SK-N-MC (cell line): ENCODE measurements around the gene PTGER4.
A peak's percentile ranks its signal among the peaks of the same experiment; 100 is the strongest.

Experiments
- DNase-seq: peaks from one replicate; pipeline ENCODE4 v3.0.0-alpha.2; 2011; ENCODE audit warnings: low read depth, low spot score
- H3K27ac ChIP-seq: fragments of 200-600 bp; sonication (generic); 2 replicates; pipeline ENCODE4 v1.5.1; 2016; ENCODE audit warnings: mixed run types
- H3K36me3 ChIP-seq: fragments of 200-600 bp; sonication (generic); 2 replicates; pipeline ENCODE4 v1.6.1; 2017; ENCODE audit warnings: antibody characterized with exemption, low read length, mixed read lengths; ENCODE audit not compliant: insufficient read depth
- H3K4me3 ChIP-seq: fragments of 200-600 bp; sonication (generic); 2 replicates; pipeline ENCODE4 v1.5.1; 2016
- H3K9ac ChIP-seq: fragments of 200-600 bp; sonication (generic); 2 replicates; pipeline ENCODE4 v1.8.0; 2017; ENCODE audit warnings: mixed run types, mixed read lengths; ENCODE audit not compliant: insufficient read length
- H3K9me3 ChIP-seq: fragments of 200-600 bp; sonication (generic); 2 replicates; pipeline ENCODE4 v1.6.1; 2017; ENCODE audit warnings: low read depth, mild to moderate bottlenecking, antibody characterized with exemption, low read length, moderate library complexity, mixed read lengths
- EZH2 ChIP-seq: fragments of 200-600 bp; sonication (generic); IDR thresholded peaks from one replicate; pipeline ENCODE4 v1.6.1; 2017; ENCODE audit warnings: antibody characterized with exemption
- FOXP2 ChIP-seq: optimal IDR thresholded peaks from 2 replicates; pipeline ENCODE3; 2011; ENCODE audit warnings: mild to moderate bottlenecking, moderate library complexity; ENCODE audit not compliant: insufficient read depth; ENCODE audit errors: extremely low read length, control extremely low read depth
- POLR2AphosphoS5 ChIP-seq: IDR thresholded peaks from 2 replicates; pipeline ENCODE4 v1.6.1; 2012; ENCODE audit warnings: mild to moderate bottlenecking, low read depth, low read length, borderline replicate concordance

Gene PTGER4

DNA sequence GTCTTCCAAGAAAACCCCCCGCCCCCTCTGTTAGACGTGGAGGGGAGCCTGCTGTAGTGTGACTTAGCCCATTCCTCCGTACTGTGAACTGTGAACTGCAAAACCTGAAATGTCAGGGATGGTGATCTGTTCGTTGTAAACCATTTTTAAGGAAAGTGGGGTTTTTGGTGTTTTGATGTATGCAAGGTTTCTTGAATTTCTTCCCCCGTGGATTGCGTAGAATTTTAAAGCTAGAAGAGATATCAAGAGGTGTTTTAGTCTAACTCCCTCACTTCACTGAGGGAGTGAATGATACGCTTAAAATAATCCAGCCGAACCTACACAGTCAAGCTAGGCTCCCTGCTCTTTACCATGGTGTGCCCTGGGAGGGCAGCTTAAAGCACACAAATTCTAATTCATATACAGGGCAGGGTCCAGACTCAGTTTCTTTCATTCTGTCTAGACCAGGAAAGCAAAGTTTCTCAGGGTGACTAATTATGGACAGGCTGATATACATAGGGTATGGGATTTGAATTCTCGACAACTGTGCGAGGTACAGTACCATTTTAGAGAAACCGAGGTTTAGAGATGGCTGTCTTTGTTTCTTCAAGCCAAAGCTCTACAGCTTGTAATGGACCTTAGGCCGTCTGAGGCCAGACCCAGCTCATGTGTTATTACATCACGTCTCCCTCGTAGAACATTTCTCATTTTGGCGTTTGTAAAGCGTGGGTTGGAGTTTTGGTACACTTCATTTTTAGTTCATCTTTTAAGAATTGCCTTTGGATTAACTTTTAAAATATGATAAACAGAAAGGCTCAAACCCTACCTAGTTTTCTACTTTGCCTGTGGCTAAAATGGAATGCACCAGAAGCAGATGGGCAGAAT lies 2.7 kb downstream of the PTGER4 start:
- Histone ChIP-seq H3K4me3 (peak overlapping the region; percentile 51), H3K27ac (0 out of 2 replicates have a peak overlapping the region, but pooled peaks have one; percentile 17), H3K9me3 (no peaks in the 10 kb centered on the region), H3K9ac (no peak overlapping the region), H3K36me3 (no peaks in the 10 kb centered on the region; the same call in 1 of the 2 replicates)
- no peak for DNase-seq
- TF ChIP-seq POLR2AphosphoS5: no peak
- no peak for TF ChIP-seq EZH2
- no peak for TF ChIP-seq FOXP2

DNA sequence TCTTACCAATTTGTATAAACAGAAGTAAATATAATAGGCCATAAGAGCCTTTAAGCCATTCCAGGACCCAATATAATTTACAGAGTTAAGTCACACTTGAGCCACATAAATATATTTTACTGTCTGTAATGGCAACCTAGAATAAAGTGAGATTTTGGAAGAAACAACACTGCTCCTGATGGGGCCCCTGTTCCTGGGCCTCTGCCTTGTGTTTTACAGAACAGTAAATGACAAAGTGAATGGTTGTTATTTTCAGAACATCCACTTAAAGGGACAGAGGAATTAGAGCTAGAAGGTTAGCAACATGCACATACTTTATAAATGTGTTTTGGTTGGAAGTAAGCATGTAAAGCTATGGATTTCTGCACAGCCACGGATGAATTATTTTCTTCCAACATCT lies 3.6 kb downstream of the PTGER4 start:
- Histone ChIP-seq H3K4me3 (peak overlapping the region; percentile 51), H3K9me3 (no peaks in the 10 kb centered on the region), H3K36me3 (no peaks in the 10 kb centered on the region; the same call in 1 of the 2 replicates), H3K27ac (no peak overlapping the region), H3K9ac (no peak overlapping the region)
- no peak for DNase-seq
- TF ChIP-seq POLR2AphosphoS5 (no peak), EZH2 (no peak), FOXP2 (no peak)

DNA sequence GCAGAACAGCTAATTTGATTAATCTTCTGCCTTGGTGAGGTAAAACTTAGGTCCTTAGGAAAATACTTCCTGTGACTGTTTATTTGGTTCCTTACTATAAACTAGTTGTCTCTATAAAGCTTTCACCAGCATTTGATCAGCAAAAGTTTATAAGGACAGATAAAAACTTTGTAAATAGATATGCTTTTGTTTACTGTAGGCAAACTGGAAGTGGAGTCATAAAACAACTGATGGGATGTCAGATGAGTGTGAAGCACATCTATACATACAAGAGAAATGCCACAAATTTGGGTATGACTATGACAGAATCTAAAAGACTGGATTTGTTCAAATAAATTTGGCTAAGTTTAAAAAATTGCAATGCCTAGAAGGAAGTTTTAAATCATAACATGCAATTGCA lies 5.5 kb downstream of the PTGER4 start:
- Histone ChIP-seq H3K27ac (peak overlapping the region; percentile 33; the same call in 1 of the 2 replicates), H3K4me3 (0 out of 2 replicates have a peak overlapping the region, but pooled peaks have one; percentile 3), H3K9me3 (no peaks in the 10 kb centered on the region), H3K36me3 (no peaks in the 10 kb centered on the region; the same call in 1 of the 2 replicates), H3K9ac (no peak overlapping the region)
- no peak for DNase-seq
- TF ChIP-seq POLR2AphosphoS5: no peak
- TF ChIP-seq EZH2: no peak
- TF ChIP-seq FOXP2: no peak

DNA sequence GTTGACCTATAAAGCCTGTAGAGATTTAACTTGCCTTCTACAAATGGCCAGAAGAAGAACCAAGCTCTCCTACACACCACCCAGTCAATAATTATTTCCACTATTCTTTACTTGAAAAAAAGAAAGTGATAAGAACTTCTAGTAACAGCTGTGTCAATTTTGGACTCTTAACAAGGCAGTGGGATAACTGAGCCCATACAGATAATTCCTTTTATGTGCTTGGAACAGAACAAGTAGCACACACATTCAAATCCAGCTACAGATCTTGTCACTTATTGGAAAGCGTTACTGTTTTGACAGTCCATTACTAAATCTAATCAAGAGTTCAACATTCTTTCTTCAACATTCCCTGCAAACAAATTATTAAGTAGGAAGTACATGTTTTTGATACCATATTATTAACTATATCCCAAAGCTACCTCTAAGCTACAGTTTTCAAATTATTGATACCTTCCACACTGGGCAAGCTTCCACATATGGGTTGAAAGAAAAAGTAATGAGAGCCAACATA lies 6.3 kb downstream of the PTGER4 start:
- DNase-seq: no peak
- Histone ChIP-seq H3K36me3 (no peaks in the 10 kb centered on the region; the same call in 1 of the 2 replicates), H3K9me3 (no peaks in the 10 kb centered on the region), H3K4me3 (no peak overlapping the region), H3K9ac (no peak overlapping the region), H3K27ac (peak overlapping the region; percentile 17; the same call in 1 of the 2 replicates)
- TF ChIP-seq FOXP2: no peak
- no peak for TF ChIP-seq POLR2AphosphoS5
- no peak for TF ChIP-seq EZH2

DNA sequence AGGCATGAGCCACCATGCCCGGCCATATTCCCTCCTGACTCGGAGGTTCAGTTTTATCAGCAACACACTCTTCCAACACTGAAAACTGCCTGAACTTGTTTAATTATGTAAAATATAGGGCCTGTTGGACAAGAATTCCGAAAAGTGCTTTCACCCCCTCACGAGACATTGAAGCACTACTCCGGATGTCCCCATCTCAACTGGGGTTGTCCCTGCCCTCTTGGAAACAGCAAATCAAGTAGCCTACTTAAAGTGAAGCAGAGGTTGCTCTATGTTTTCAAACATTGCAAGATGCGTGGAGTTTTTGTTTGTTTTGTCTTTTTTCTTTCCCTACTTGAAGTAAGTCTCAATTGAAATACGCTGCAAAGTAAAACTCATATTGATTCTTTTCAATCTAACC lies 7.6 kb downstream of the PTGER4 start:
- Histone ChIP-seq H3K27ac (peak overlapping the region; percentile 37; the same call in 1 of the 2 replicates), H3K4me3 (no peak overlapping the region), H3K9me3 (no peaks in the 10 kb centered on the region), H3K36me3 (peaks cover under 1% of the 10 kb centered on the region; the same call in 1 of the 2 replicates), H3K9ac (peak overlapping the region; percentile 24)
- TF ChIP-seq POLR2AphosphoS5: no peak
- no peak for TF ChIP-seq FOXP2
- no peak for TF ChIP-seq EZH2
- no peak for DNase-seq

DNA sequence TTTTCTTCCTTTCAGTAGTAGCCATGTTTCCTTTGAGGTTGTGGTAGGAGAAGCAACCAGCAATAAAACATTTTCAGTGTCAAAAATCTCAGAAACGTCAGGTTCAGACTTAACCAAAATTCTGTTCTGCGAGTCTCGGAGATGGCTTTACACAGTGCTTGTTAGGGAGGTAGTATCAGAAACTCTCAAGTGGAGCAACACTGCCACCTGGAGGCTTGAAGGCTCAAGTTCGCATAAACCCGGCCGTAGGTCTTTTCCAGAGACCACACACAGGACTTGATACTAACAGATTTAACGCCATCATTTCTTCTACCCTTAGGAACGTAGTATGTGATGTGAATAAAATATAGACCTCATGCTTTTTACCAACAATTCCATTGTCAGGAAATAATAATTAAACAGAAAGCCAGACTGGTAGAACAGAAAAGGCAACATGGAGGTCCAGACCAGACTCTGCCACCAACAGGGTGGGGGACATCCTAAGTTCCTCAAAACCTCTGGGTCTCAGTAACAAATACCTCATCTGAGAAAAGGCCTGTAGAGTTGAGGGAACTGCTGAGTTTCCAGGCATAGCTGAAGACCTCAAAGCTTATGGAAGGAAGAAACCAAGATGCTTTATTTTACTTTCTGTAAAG lies 8.5 kb downstream of the PTGER4 start:
- H3K36me3 ChIP-seq: peaks cover 3% of the 10 kb centered on the region; the same call in 1 of the 2 replicates
- TF ChIP-seq POLR2AphosphoS5 (no peak), EZH2 (no peak), FOXP2 (no peak)
- H3K9ac ChIP-seq: peak overlapping the region; percentile 24
- no peaks in the 10 kb centered on the region for H3K9me3 ChIP-seq
- H3K27ac ChIP-seq: peak overlapping the region; percentile 37; the same call in 1 of the 2 replicates
- peak overlapping the region; percentile 45 for H3K4me3 ChIP-seq
- peak; percentile 87 for DNase-seq

DNA sequence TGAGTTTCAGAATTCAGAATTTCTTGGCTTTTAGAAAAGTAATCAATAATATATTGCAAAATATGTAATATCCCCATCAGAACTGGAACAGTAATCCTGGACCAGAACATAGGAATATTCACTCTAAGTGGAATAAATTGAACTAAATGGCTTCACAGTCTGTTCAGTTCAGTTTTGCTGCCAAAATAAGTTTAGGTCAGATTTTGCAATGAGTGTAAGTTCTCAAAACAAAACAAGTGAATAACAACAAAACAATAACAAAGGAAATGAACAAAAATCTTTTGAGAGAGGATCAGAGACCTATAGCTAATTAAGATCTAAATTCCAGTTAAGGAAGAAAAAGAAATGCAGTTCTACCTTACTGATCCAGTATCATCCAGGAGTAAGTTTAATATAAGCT lies 9.3 kb downstream of the PTGER4 start:
- no peak overlapping the region for H3K4me3 ChIP-seq
- peaks cover 3% of the 10 kb centered on the region; the same call in 1 of the 2 replicates for H3K36me3 ChIP-seq
- H3K27ac ChIP-seq: no peak overlapping the region
- no peak for DNase-seq
- no peaks in the 10 kb centered on the region for H3K9me3 ChIP-seq
- no peak for TF ChIP-seq POLR2AphosphoS5
- no peak for TF ChIP-seq EZH2
- TF ChIP-seq FOXP2: no peak
- peak overlapping the region; percentile 13 for H3K9ac ChIP-seq

DNA sequence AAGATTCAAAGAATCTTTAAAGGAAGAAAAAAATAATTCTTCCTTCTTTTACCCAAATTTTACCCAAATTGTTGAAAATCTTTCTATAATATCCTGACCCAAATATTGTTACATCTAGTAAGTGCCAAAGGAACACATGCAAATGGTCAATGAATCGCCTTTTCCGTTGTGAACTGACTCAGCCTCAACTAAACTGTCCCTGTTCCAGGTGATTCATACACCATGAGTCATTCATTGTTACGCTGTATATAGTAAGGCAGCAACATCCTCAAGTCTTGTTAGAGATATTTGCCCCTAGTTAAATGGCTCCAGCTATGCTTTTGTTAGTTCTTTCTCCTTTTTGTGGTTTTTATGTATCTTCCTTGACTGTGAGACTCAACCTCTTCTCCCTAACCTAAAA lies 9.7 kb downstream of the PTGER4 start:
- no peak overlapping the region for H3K9ac ChIP-seq
- TF ChIP-seq EZH2 (no peak), POLR2AphosphoS5 (no peak), FOXP2 (no peak)
- DNase-seq: no peak
- H3K27ac ChIP-seq: no peak overlapping the region
- peaks cover 3% of the 10 kb centered on the region; the same call in 1 of the 2 replicates for H3K36me3 ChIP-seq
- no peaks in the 10 kb centered on the region for H3K9me3 ChIP-seq
- H3K4me3 ChIP-seq: no peak overlapping the region
